Colonic mucosa (tissue), 4 donors: ENCODE results near the gene CETN3. TPM values are rescaled to one million over a fixed set of nuclear protein-coding genes. Genes with fewer than 3 reads are reported as not detected.
A peak's percentile ranks its signal among the peaks of the same experiment; 100 is the strongest.

ENCODE experiments used
- DNase-seq: peaks from one replicate; pipeline ENCODE4 v3.0.0-alpha.2; 2020
- H3K27ac ChIP-seq: fragments of 200-600 bp; one replicate; pipeline ENCODE4 v1.8.0; 2021
- H3K27me3 ChIP-seq: fragments of 200-600 bp; one replicate; pipeline ENCODE4 v1.8.0; 2021
- H3K36me3 ChIP-seq: fragments of 200-600 bp; one replicate; pipeline ENCODE4 v1.8.0; 2021
- H3K4me1 ChIP-seq: fragments of 200-600 bp; one replicate; pipeline ENCODE4 v1.8.0; 2021; ENCODE audit warnings: mild to moderate bottlenecking
- H3K4me3 ChIP-seq: fragments of 200-600 bp; one replicate; pipeline ENCODE4 v1.8.0; 2021
- H3K9ac ChIP-seq, 2 donors: one replicate each; pipeline ENCODE4 v1.7.0; 2013; ENCODE audit warnings: control low read depth in 2 of 2, low read depth in 2 of 2, low read length in 2 of 2
- H3K9me3 ChIP-seq: fragments of 200-600 bp; one replicate; pipeline ENCODE4 v1.8.0; 2021
- CTCF ChIP-seq: fragments of 200-600 bp; IDR thresholded peaks from one replicate; pipeline ENCODE4 v1.8.0; 2022; ENCODE audit warnings: antibody characterized with exemption, mild to moderate bottlenecking
- intact Hi-C: fragments of 100-400 bp; cut with DNase I; formaldehyde crosslinking; loops from one replicate; pipeline ENCODE4 v1.14.1; 2022
- total RNA-seq, 2 donors: library from RNA; stranded (reverse); fragmentation: NEBNext Ultra II Directional in 1 of 2; extraction: Animal tissue kit (Norgen Biotek cat#: 25700) in 1 of 2; gene quantifications; one replicate each; pipeline ENCODE4 v1.2.1, GENCODE V29; 2021
- donor health status: healthy.
- donor health status: DM: no; HTN: no; CAD: no.
- donor health status: DM: no; HTN: no; CAD: no.

Gene CETN3
- total RNA-seq, 2 donors from 2014 or later: 18.2 to 25.7 TPM

- Histone ChIP-seq H3K27me3 (no peaks in the 10 kb centered on the region), H3K4me3 (peak overlapping the region; percentile 73), H3K36me3 (no peaks in the 10 kb centered on the region), H3K9me3 (no peaks in the 10 kb centered on the region), H3K9ac (peak overlapping the region; percentile 96 to 99), H3K4me1 (no peaks in the 10 kb centered on the region), H3K27ac (peak overlapping the region; percentile 97)
- intact Hi-C loops: no loop called here
- peak; percentile 21 for DNase-seq
- TF ChIP-seq CTCF: no peak
These were observed 812 bp downstream of the CETN3 start for GRCh38 chr5:90408571-90409317.

GRCh38 chr5:90406466-90406865 lies 3.1 kb downstream of the CETN3 start:
- intact Hi-C loops: no loop called here
- Histone ChIP-seq H3K27me3 (no peaks in the 10 kb centered on the region), H3K9me3 (no peaks in the 10 kb centered on the region), H3K27ac (no peak overlapping the region), H3K4me1 (no peaks in the 10 kb centered on the region), H3K36me3 (no peaks in the 10 kb centered on the region), H3K4me3 (no peak overlapping the region), H3K9ac (no peak overlapping the region)
- DNase-seq: no peak
- no peak for TF ChIP-seq CTCF

- no peak overlapping the region for H3K4me3 ChIP-seq
These were observed 6.9 kb downstream of the CETN3 start for GRCh38 chr5:90402521-90403255.

GRCh38 chr5:90399251-90399650 lies 10.3 kb downstream of the CETN3 start:
- Histone ChIP-seq H3K4me1 (no peaks in the 10 kb centered on the region), H3K9me3 (no peaks in the 10 kb centered on the region), H3K9ac (no peak overlapping the region), H3K27me3 (no peaks in the 10 kb centered on the region), H3K4me3 (no peak overlapping the region), H3K36me3 (no peaks in the 10 kb centered on the region), H3K27ac (no peak overlapping the region)
- no peak for TF ChIP-seq CTCF
- DNase-seq: no peak
- intact Hi-C loops: no loop called here

More at GRCh38 chr5:90402521-90403255, 6.9 kb downstream of the CETN3 start:
- intact Hi-C loops: no loop called here
- H3K36me3 ChIP-seq: no peaks in the 10 kb centered on the region
- no peaks in the 10 kb centered on the region for H3K4me1 ChIP-seq
- DNase-seq: no peak
- H3K27ac ChIP-seq: peak overlapping the region; percentile 28
- no peak overlapping the region for H3K9ac ChIP-seq
- TF ChIP-seq CTCF: no peak
- H3K27me3 ChIP-seq: no peaks in the 10 kb centered on the region
- H3K9me3 ChIP-seq: no peaks in the 10 kb centered on the region

GRCh38 chr5:90398726-90399125 lies 10.8 kb downstream of the CETN3 start:
- no peaks in the 10 kb centered on the region for H3K27me3 ChIP-seq
- DNase-seq: no peak
- no peak for TF ChIP-seq CTCF
- H3K4me1 ChIP-seq: no peaks in the 10 kb centered on the region
- H3K27ac ChIP-seq: no peak overlapping the region
- no peaks in the 10 kb centered on the region for H3K36me3 ChIP-seq
- H3K4me3 ChIP-seq: no peak overlapping the region
- no peak overlapping the region for H3K9ac ChIP-seq
- intact Hi-C loops: no loop called here
- H3K9me3 ChIP-seq: no peaks in the 10 kb centered on the region
